ENCODE results near the gene RASSF3.
A peak's percentile ranks its signal among the peaks of the same experiment; 100 is the strongest.

Gene RASSF3

DNA sequence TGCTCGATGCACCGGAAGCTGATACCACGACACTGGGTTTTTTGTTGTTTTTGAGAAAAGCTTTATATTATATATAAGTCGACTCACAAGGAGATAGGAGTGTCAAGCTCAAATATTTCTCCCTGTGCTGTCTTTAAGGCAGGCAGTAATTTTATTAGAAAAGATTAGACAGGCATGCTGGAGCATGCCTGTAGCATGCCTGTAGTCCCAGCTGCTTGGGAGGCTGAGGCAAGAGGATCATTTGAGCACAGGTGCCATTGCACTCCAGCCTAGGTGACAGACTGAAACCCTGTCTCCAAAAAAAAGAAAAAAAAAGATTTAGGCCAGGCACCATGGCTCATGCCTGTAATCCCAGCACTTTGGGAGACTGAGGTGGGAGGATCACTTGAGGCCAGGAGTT lies 97.1 kb downstream of the RASSF3 start:
- no peak for DNase-seq (ENCODE audit: low read depth)
- no peak for TF ChIP-seq CTCF (IDR thresholded peaks at IDR 0.05; ENCODE audit: insufficient read depth, low read depth, low read length, missing control alignments)
- H3K4me3 ChIP-seq (ENCODE audit: low read depth, low read length) = no peak overlapping the region

DNA sequence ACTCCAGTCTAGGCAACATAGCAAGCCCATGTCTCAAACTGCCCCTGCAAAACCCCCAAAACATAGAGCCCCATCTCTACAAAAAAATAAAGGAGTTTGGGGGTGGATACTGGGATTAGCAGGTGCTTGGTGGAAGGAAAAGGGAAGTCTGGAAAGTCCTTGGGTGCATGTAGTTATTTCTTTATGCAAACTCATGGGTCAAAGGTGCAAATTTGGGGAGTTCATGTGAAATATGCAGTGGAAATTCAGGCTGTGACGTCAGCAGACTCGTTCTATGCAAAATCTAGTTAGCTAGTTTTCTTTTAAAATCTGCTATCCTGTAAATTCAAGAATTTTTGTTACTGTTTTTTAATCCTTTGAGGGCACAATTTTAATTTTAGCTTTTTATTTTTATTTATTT lies 97.6 kb downstream of the RASSF3 start:
- no peak overlapping the region for H3K4me3 ChIP-seq (ENCODE audit: low read depth, low read length)
- TF ChIP-seq CTCF (IDR thresholded peaks at IDR 0.05; ENCODE audit: insufficient read depth, low read depth, low read length, missing control alignments) = no peak
- no peak for DNase-seq (ENCODE audit: low read depth)

- DNase-seq (ENCODE audit: low read depth) = no peak
- H3K4me3 ChIP-seq (ENCODE audit: low read depth, low read length) = no peak overlapping the region
- no peak for TF ChIP-seq CTCF (IDR thresholded peaks at IDR 0.05; ENCODE audit: insufficient read depth, low read depth, low read length, missing control alignments)
These were observed 99.1 kb downstream of the RASSF3 start for GRCh38 chr12:64709429-64709828.

DNA sequence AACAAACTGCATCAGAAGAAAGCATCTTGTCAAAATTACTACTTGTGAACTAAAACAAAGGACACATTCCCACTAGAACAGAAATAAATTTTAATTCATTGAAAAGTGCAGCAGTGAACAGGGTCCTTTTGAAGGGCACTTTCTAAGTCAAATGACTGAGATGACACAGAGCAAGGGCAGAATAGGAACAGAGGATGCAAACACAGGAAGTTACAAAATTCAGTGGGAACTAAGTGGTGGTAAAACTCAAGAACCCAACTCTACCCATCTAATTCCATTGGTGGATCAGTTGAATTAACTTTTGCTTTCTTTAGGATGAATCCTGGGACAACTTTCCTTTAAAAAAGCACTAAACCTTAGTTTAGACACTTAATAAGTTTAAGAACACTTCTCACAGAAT lies 103.1 kb downstream of the RASSF3 start:
- no peak for DNase-seq (ENCODE audit: low read depth)
- H3K4me3 ChIP-seq (ENCODE audit: low read depth, low read length) = no peak overlapping the region
- TF ChIP-seq CTCF (IDR thresholded peaks at IDR 0.05; ENCODE audit: insufficient read depth, low read depth, low read length, missing control alignments) = no peak

DNA sequence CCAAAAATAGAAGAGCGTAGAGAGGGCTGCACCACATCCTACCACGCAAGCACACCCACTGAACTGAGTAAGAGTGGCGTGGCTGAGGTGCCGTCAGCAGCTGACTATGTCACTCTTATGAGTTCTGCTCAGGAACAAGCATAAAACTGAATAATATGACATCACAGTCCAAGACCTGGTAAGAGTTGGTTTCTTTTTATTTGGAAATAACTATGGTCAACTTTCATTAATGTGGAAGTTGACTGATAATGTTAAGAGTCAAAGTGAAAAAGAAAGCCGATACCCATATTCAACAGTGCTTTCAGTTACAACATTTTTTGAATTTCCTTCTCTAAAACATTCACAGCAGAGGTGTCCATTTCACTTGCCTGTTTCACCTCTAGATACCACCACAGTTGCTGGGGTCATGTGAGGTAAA lies 104.3 kb downstream of the RASSF3 start:
- peak; percentile 48 for DNase-seq (ENCODE audit: low read depth)
- no peak for TF ChIP-seq CTCF (IDR thresholded peaks at IDR 0.05; ENCODE audit: insufficient read depth, low read depth, low read length, missing control alignments)
- no peak overlapping the region for H3K4me3 ChIP-seq (ENCODE audit: low read depth, low read length)

DNA sequence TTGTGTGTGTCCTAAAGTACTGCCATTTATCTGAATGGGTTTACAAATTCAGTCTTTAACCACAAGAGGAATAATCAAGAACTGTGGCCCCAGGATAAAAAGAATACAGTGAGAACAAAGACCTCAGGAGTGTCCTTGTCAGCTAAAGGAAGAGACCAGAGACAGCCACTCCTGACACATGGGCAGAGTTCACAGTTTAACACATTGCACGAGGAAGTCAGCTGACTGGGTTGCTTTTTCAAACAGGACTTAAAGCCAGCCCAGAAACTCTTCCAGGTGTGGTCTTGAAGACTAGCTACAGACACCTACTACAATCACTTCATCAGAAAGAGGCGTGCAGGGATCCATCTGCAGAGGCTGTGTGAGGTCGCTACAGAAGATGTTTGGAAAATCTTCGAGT lies 106.1 kb downstream of the RASSF3 start:
- DNase-seq (ENCODE audit: low read depth) = no peak
- H3K4me3 ChIP-seq (ENCODE audit: low read depth, low read length) = no peak overlapping the region
- no peak for TF ChIP-seq CTCF (IDR thresholded peaks at IDR 0.05; ENCODE audit: insufficient read depth, low read depth, low read length, missing control alignments)

- TF ChIP-seq CTCF (IDR thresholded peaks at IDR 0.05; ENCODE audit: insufficient read depth, low read depth, low read length, missing control alignments) = no peak
- no peak for DNase-seq (ENCODE audit: low read depth)
- H3K4me3 ChIP-seq (ENCODE audit: low read depth, low read length) = no peak overlapping the region
These were observed 106.7 kb downstream of the RASSF3 start for GRCh38 chr12:64716839-64717455.

Data from GM12865 (cell line).